ENCODE data around the gene OXCT1.
"Not testable (repeated sequence)": the region's sequence is repeated elsewhere in the genome, so short reads cannot be mapped to it uniquely, and the experiment has no call there.

Gene OXCT1

DNA sequence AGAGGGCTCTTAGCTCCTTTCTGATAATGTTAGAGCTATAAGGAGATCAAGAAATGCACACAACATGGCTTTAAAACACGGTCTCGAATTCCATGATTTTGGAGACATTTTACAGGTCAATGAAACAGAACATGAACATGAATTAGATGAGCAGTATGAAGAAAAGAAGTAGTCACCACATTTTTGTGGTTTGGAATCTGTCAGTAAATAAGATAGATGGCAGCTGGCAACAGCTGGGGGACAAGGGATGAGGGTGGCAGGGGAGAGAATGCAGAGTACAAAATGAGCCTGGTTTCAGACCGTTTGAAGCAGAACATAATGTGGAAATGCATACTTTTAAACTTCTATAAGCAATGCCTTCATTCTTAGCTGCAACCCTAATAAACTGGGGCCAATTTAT lies 107.1 kb downstream of the OXCT1 start:
- Histone ChIP-seq H3K9me3 (ENCODE audit: control insufficient read depth, low read length) (no peaks in the 10 kb centered on the region), H3K9ac (ENCODE audit: low read length) (no peak overlapping the region), H3K4me1 (ENCODE audit: control insufficient read depth, insufficient read depth, low read length) (no peaks in the 10 kb centered on the region), H3K4me3 (ENCODE audit: low read length) (no peak overlapping the region), H3K36me3 (ENCODE audit: control insufficient read depth, insufficient read depth, low read length) (no peaks in the 10 kb centered on the region), H3K27me3 (ENCODE audit: control insufficient read depth, insufficient read depth, low read length) (no peaks in the 10 kb centered on the region)

DNA sequence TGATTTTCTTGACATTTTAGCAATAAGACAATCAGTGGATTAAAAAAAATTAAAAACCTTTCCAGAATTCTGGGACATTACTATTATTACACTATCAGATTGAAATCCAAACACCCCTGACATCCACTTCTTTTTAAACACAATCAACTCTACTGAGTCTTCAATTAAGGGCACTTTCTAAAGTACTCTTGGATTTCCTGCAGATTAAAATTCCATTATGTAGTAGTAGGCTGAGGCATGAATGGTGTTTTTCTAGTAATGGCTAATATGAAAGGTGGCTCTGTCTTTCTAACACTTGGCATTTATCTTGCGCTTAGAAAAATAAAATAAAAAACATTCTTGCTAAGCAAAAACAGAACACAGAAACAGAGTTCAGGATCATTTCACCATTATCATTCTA lies 107.8 kb downstream of the OXCT1 start:
- Histone ChIP-seq H3K27me3 (ENCODE audit: control insufficient read depth, insufficient read depth, low read length) (no peaks in the 10 kb centered on the region), H3K4me1 (ENCODE audit: control insufficient read depth, insufficient read depth, low read length) (no peaks in the 10 kb centered on the region), H3K9ac (ENCODE audit: low read length) (no peak overlapping the region), H3K9me3 (ENCODE audit: control insufficient read depth, low read length) (no peaks in the 10 kb centered on the region), H3K4me3 (ENCODE audit: low read length) (no peak overlapping the region), H3K36me3 (ENCODE audit: control insufficient read depth, insufficient read depth, low read length) (no peaks in the 10 kb centered on the region)

- H3K36me3 ChIP-seq (ENCODE audit: control insufficient read depth, insufficient read depth, low read length), result no peaks in the 10 kb centered on the region
- H3K4me1 ChIP-seq (ENCODE audit: control insufficient read depth, insufficient read depth, low read length), result no peaks in the 10 kb centered on the region
- no peaks in the 10 kb centered on the region for H3K27me3 ChIP-seq (ENCODE audit: control insufficient read depth, insufficient read depth, low read length)
- H3K9ac ChIP-seq (ENCODE audit: low read length), result no peak overlapping the region
- no peaks in the 10 kb centered on the region for H3K9me3 ChIP-seq (ENCODE audit: control insufficient read depth, low read length)
- H3K4me3 ChIP-seq (ENCODE audit: low read length), result no peak overlapping the region
Measured at GRCh38 chr5:41761663-41762062, 108.6 kb downstream of the OXCT1 start.

DNA sequence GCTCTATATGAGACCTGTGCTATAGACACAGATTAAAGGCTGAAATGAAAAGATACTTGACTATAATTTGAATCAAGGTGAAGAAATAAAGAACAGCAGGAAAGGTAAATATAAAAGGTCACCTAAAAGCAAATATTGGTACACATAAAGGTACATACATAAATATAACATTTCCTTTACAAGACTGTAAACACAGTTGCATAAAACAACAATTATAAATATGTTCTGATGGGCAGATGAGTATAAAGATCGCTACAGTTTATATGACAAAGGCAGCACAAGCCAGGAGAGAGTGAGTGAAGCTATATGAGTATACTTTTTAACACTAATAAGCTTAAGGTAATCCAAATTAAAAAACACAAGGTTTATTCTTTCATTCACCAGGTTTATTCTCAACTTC lies 114.5 kb downstream of the OXCT1 start:
- H3K36me3 ChIP-seq (ENCODE audit: control insufficient read depth, insufficient read depth, low read length), result no peaks in the 10 kb centered on the region

GRCh38 chr5:41754857-41755256 lies 115.4 kb downstream of the OXCT1 start:
- no peaks in the 10 kb centered on the region for H3K4me1 ChIP-seq (ENCODE audit: control insufficient read depth, insufficient read depth, low read length)
- no peak overlapping the region for H3K9ac ChIP-seq (ENCODE audit: low read length)
- no peaks in the 10 kb centered on the region for H3K36me3 ChIP-seq (ENCODE audit: control insufficient read depth, insufficient read depth, low read length)

More for the DNA sequence above, 114.5 kb downstream of the OXCT1 start:
- Histone ChIP-seq H3K27me3 (ENCODE audit: control insufficient read depth, insufficient read depth, low read length) (no peaks in the 10 kb centered on the region), H3K4me3 (ENCODE audit: low read length) (no peak overlapping the region), H3K4me1 (ENCODE audit: control insufficient read depth, insufficient read depth, low read length) (no peaks in the 10 kb centered on the region), H3K9ac (ENCODE audit: low read length) (no peak overlapping the region), H3K9me3 (ENCODE audit: control insufficient read depth, low read length) (no peaks in the 10 kb centered on the region)

GRCh38 chr5:41751867-41752266 lies 118.4 kb downstream of the OXCT1 start:
- no peaks in the 10 kb centered on the region for H3K4me1 ChIP-seq (ENCODE audit: control insufficient read depth, insufficient read depth, low read length)
- no peaks in the 10 kb centered on the region for H3K27me3 ChIP-seq (ENCODE audit: control insufficient read depth, insufficient read depth, low read length)
- no peak overlapping the region for H3K4me3 ChIP-seq (ENCODE audit: low read length)
- no peak overlapping the region for H3K9ac ChIP-seq (ENCODE audit: low read length)
- no peaks in the 10 kb centered on the region for H3K9me3 ChIP-seq (ENCODE audit: control insufficient read depth, low read length)
- H3K36me3 ChIP-seq (ENCODE audit: control insufficient read depth, insufficient read depth, low read length), result no peaks in the 10 kb centered on the region

More at GRCh38 chr5:41754857-41755256, 115.4 kb downstream of the OXCT1 start:
- Histone ChIP-seq H3K27me3 (ENCODE audit: control insufficient read depth, insufficient read depth, low read length) (no peaks in the 10 kb centered on the region), H3K9me3 (ENCODE audit: control insufficient read depth, low read length) (no peaks in the 10 kb centered on the region), H3K4me3 (ENCODE audit: low read length) (no peak overlapping the region)

- Histone ChIP-seq H3K27me3 (ENCODE audit: control insufficient read depth, insufficient read depth, low read length) (no peaks in the 10 kb centered on the region), H3K9me3 (ENCODE audit: control insufficient read depth, low read length) (no peaks in the 10 kb centered on the region), H3K9ac (ENCODE audit: low read length) (no peak overlapping the region), H3K4me1 (ENCODE audit: control insufficient read depth, insufficient read depth, low read length) (no peaks in the 10 kb centered on the region), H3K4me3 (ENCODE audit: low read length) (no peak overlapping the region), H3K36me3 (ENCODE audit: control insufficient read depth, insufficient read depth, low read length) (no peaks in the 10 kb centered on the region)
Measured at GRCh38 chr5:41748631-41749030, 121.6 kb downstream of the OXCT1 start.

- no peak overlapping the region for H3K9ac ChIP-seq (ENCODE audit: low read length)
- no peaks in the 10 kb centered on the region for H3K27me3 ChIP-seq (ENCODE audit: control insufficient read depth, insufficient read depth, low read length)
- no peaks in the 10 kb centered on the region for H3K9me3 ChIP-seq (ENCODE audit: control insufficient read depth, low read length)
- no peak overlapping the region for H3K4me3 ChIP-seq (ENCODE audit: low read length)
- no peaks in the 10 kb centered on the region for H3K36me3 ChIP-seq (ENCODE audit: control insufficient read depth, insufficient read depth, low read length)
- no peaks in the 10 kb centered on the region for H3K4me1 ChIP-seq (ENCODE audit: control insufficient read depth, insufficient read depth, low read length)
Measured at GRCh38 chr5:41747708-41748107, 122.5 kb downstream of the OXCT1 start.

- H3K4me3 ChIP-seq (ENCODE audit: low read length), result no peak overlapping the region
- no peak overlapping the region for H3K9ac ChIP-seq (ENCODE audit: low read length)
- no peaks in the 10 kb centered on the region for H3K9me3 ChIP-seq (ENCODE audit: control insufficient read depth, low read length)
- no peaks in the 10 kb centered on the region for H3K27me3 ChIP-seq (ENCODE audit: control insufficient read depth, insufficient read depth, low read length)
- no peaks in the 10 kb centered on the region for H3K36me3 ChIP-seq (ENCODE audit: control insufficient read depth, insufficient read depth, low read length)
- no peaks in the 10 kb centered on the region for H3K4me1 ChIP-seq (ENCODE audit: control insufficient read depth, insufficient read depth, low read length)
Measured at GRCh38 chr5:41747301-41747700, 122.9 kb downstream of the OXCT1 start.

DNA sequence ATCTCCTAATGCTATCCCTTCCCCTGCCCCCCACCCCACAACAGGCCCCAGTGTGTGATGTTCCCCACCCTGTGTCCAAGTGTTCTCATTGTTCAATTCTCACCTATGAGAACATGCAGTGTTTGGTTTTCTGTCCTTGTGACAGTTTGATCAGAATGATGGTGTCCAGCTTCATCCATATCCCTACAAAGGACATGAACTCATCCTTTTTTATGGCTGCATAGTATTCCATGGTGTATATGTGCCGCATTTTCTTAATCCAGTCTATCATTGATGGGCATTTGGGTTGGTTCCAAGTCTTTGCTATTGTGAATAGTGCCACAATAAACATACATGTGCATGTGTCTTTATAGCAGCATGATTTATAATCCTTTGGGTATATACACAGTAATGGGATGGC lies 127.6 kb downstream of the OXCT1 start:
- H3K36me3 ChIP-seq (ENCODE audit: control insufficient read depth, insufficient read depth, low read length); H3K9ac ChIP-seq (ENCODE audit: low read length); H3K4me1 ChIP-seq (ENCODE audit: control insufficient read depth, insufficient read depth, low read length); H3K27me3 ChIP-seq (ENCODE audit: control insufficient read depth, insufficient read depth, low read length); H3K9me3 ChIP-seq (ENCODE audit: control insufficient read depth, low read length); H3K4me3 ChIP-seq (ENCODE audit: low read length): not testable (repeated sequence)

GRCh38 chr5:41738710-41739354 lies 131.4 kb downstream of the OXCT1 start:
- Histone ChIP-seq H3K4me3 (ENCODE audit: low read length) (no peak overlapping the region), H3K27me3 (ENCODE audit: control insufficient read depth, insufficient read depth, low read length) (no peaks in the 10 kb centered on the region), H3K9me3 (ENCODE audit: control insufficient read depth, low read length) (no peaks in the 10 kb centered on the region), H3K36me3 (ENCODE audit: control insufficient read depth, insufficient read depth, low read length) (no peaks in the 10 kb centered on the region), H3K4me1 (ENCODE audit: control insufficient read depth, insufficient read depth, low read length) (no peaks in the 10 kb centered on the region), H3K9ac (ENCODE audit: low read length) (no peak overlapping the region)

GRCh38 chr5:41736641-41737040 lies 133.6 kb downstream of the OXCT1 start:
- H3K4me1 ChIP-seq (ENCODE audit: control insufficient read depth, insufficient read depth, low read length), result no peaks in the 10 kb centered on the region
- H3K27me3 ChIP-seq (ENCODE audit: control insufficient read depth, insufficient read depth, low read length), result no peaks in the 10 kb centered on the region
- H3K9me3 ChIP-seq (ENCODE audit: control insufficient read depth, low read length), result no peaks in the 10 kb centered on the region
- H3K36me3 ChIP-seq (ENCODE audit: control insufficient read depth, insufficient read depth, low read length), result no peaks in the 10 kb centered on the region
- no peak overlapping the region for H3K9ac ChIP-seq (ENCODE audit: low read length)
- no peak overlapping the region for H3K4me3 ChIP-seq (ENCODE audit: low read length)

- Histone ChIP-seq H3K4me3 (ENCODE audit: low read length) (no peak overlapping the region), H3K9ac (ENCODE audit: low read length) (no peak overlapping the region), H3K36me3 (ENCODE audit: control insufficient read depth, insufficient read depth, low read length) (no peaks in the 10 kb centered on the region)
Measured at GRCh38 chr5:41735213-41735612, 135.0 kb downstream of the OXCT1 start.

More at GRCh38 chr5:41735213-41735612, 135.0 kb downstream of the OXCT1 start:
- Histone ChIP-seq H3K9me3 (ENCODE audit: control insufficient read depth, low read length) (no peaks in the 10 kb centered on the region), H3K27me3 (ENCODE audit: control insufficient read depth, insufficient read depth, low read length) (no peaks in the 10 kb centered on the region), H3K4me1 (ENCODE audit: control insufficient read depth, insufficient read depth, low read length) (no peaks in the 10 kb centered on the region)
